MM.1S (cell line): ENCODE data around the gene MFSD11.

Experiments
- DNase-seq: peaks from one replicate; pipeline ENCODE4 v3.0.0-alpha.2; 2015
- H2AFZ ChIP-seq: fragments of 300-600 bp; sonication (generic); 2 replicates; pipeline ENCODE4 v1.6.0; 2016; ENCODE audit warnings: antibody characterized with exemption, low read length
- H3F3A ChIP-seq: fragments of 300-600 bp; sonication (generic); 2 replicates; pipeline ENCODE4 v1.6.1; 2016; ENCODE audit warnings: mild to moderate bottlenecking, antibody characterized with exemption, low read length, moderate library complexity, mixed read lengths; ENCODE audit not compliant: insufficient read depth
- H3K27ac ChIP-seq: fragments of 300-600 bp; sonication (generic); 2 replicates; pipeline ENCODE4 v1.5.1; 2016; ENCODE audit warnings: mild to moderate bottlenecking, low read length
- H3K27me3 ChIP-seq: fragments of 300-600 bp; sonication (generic); replicated peaks from 2 replicates; pipeline ENCODE4 v1.6.0; 2016; ENCODE audit warnings: low read length; ENCODE audit not compliant: insufficient read depth
- H3K36me3 ChIP-seq: fragments of 300-600 bp; sonication (generic); replicated peaks from 2 replicates; pipeline ENCODE4 v1.6.1; 2016; ENCODE audit warnings: mild to moderate bottlenecking, low read length, mixed read lengths; ENCODE audit not compliant: insufficient read depth
- H3K4me1 ChIP-seq: fragments of 300-600 bp; sonication (generic); 2 replicates; pipeline ENCODE4 v1.6.1; 2016; ENCODE audit warnings: low read length, mixed read lengths
- H3K4me2 ChIP-seq: fragments of 300-600 bp; sonication (generic); 2 replicates; pipeline ENCODE4 v1.6.0; 2016; ENCODE audit warnings: low read depth, low read length
- H3K4me3 ChIP-seq: fragments of 300-600 bp; sonication (generic); 2 replicates; pipeline ENCODE4 v1.5.1; 2016; ENCODE audit warnings: low read length, mixed read lengths
- H3K79me2 ChIP-seq: fragments of 300-600 bp; sonication (generic); 2 replicates; pipeline ENCODE4 v1.6.1; 2016; ENCODE audit warnings: mixed run types, low read length, mixed read lengths
- H3K9ac ChIP-seq: fragments of 300-600 bp; sonication (generic); 2 replicates; pipeline ENCODE4 v1.6.1; 2016; ENCODE audit warnings: low read length, mixed read lengths
- H3K9me2 ChIP-seq: fragments of 300-600 bp; sonication (generic); replicated peaks from 2 replicates; pipeline ENCODE4 v1.6.1; 2016; ENCODE audit warnings: mild to moderate bottlenecking, low read length, mixed read lengths; ENCODE audit not compliant: insufficient read depth
- H3K9me3 ChIP-seq: fragments of 300-600 bp; sonication (generic); replicated peaks from 2 replicates; pipeline ENCODE4 v1.6.1; 2016; ENCODE audit warnings: mild to moderate bottlenecking, low read length, mixed read lengths; ENCODE audit not compliant: insufficient read depth
- H4K20me1 ChIP-seq: fragments of 300-600 bp; sonication (generic); 2 replicates; pipeline ENCODE4 v1.6.1; 2016; ENCODE audit warnings: mild to moderate bottlenecking, low read length, moderate library complexity, mixed read lengths; ENCODE audit not compliant: insufficient read depth
- CTCF ChIP-seq: fragments of 300-600 bp; sonication (generic); IDR thresholded peaks from 2 replicates; pipeline ENCODE4 v1.5.1; 2016; ENCODE audit warnings: antibody characterized with exemption, low read length, mixed read lengths
- EZH2 ChIP-seq: fragments of 300-600 bp; sonication (generic); optimal IDR thresholded peaks from 2 replicates; pipeline ENCODE3; 2017; ENCODE audit warnings: low read depth, mild to moderate bottlenecking, antibody characterized with exemption, low read length, mixed read lengths
- EZH2phosphoT487 ChIP-seq: fragments of 300-600 bp; sonication (generic); IDR thresholded peaks from 2 replicates; pipeline ENCODE4 v1.6.1; 2018; ENCODE audit warnings: antibody characterized with exemption, low read length

Gene MFSD11

GRCh38 chr17:76732734-76733617, 4.9 kb upstream of the MFSD11 start:
- H3K27me3 ChIP-seq, result no peaks in the 10 kb centered on the region
- H3F3A ChIP-seq, result peaks cover 75% of the 10 kb centered on the region
- H3K4me3 ChIP-seq, result no peak overlapping the region
- peak overlapping the region; percentile 92; the same call in 1 of the 2 replicates for H3K27ac ChIP-seq
- no peaks in the 10 kb centered on the region for H3K9me2 ChIP-seq
- H4K20me1 ChIP-seq, result peaks cover 33% of the 10 kb centered on the region
- H3K79me2 ChIP-seq, result peaks cover 82% of the 10 kb centered on the region
- peak overlapping the region; percentile 83; the same call in 1 of the 2 replicates for H3K4me2 ChIP-seq
- no peaks in the 10 kb centered on the region for H3K9me3 ChIP-seq
- peaks cover 33% of the 10 kb centered on the region for H3K36me3 ChIP-seq
- no peak for DNase-seq
- TF ChIP-seq EZH2phosphoT487 (no peak), CTCF (no peak), EZH2 (no peak)
- H3K4me1 ChIP-seq, result peaks cover 7% of the 10 kb centered on the region; the same call in 1 of the 2 replicates
- H3K9ac ChIP-seq, result peak overlapping the region; percentile 99; the same call in 1 of the 2 replicates
- no peak overlapping the region for H2AFZ ChIP-seq

- Histone ChIP-seq H2AFZ (no peak overlapping the region), H3K9me2 (no peaks in the 10 kb centered on the region), H3K27me3 (no peaks in the 10 kb centered on the region), H3F3A (peaks cover 72% of the 10 kb centered on the region), H4K20me1 (peaks cover 33% of the 10 kb centered on the region), H3K27ac (peak overlapping the region; percentile 92; the same call in 1 of the 2 replicates), H3K9ac (peak overlapping the region; percentile 99; the same call in 1 of the 2 replicates), H3K4me2 (peak overlapping the region; percentile 83; the same call in 1 of the 2 replicates), H3K79me2 (peaks cover 82% of the 10 kb centered on the region), H3K4me1 (peaks cover 7% of the 10 kb centered on the region; the same call in 1 of the 2 replicates), H3K9me3 (no peaks in the 10 kb centered on the region), H3K36me3 (peaks cover 33% of the 10 kb centered on the region), H3K4me3 (peak overlapping the region; percentile 95)
- no peak for TF ChIP-seq EZH2phosphoT487
- TF ChIP-seq CTCF, result no peak
- TF ChIP-seq EZH2, result no peak
- no peak for DNase-seq
These were observed 4.3 kb upstream of the MFSD11 start for GRCh38 chr17:76733618-76733957.

GRCh38 chr17:76734080-76734840, 3.7 kb upstream of the MFSD11 start:
- Histone ChIP-seq H3K9ac (peak overlapping the region; percentile 99), H4K20me1 (peaks cover 33% of the 10 kb centered on the region), H3K4me3 (peak overlapping the region; percentile 95), H3F3A (peaks cover 71% of the 10 kb centered on the region), H3K9me3 (no peaks in the 10 kb centered on the region), H3K9me2 (no peaks in the 10 kb centered on the region), H3K27ac (peak overlapping the region; percentile 92; the same call in 1 of the 2 replicates), H3K4me1 (peaks cover 14% of the 10 kb centered on the region), H2AFZ (no peak overlapping the region), H3K79me2 (peaks cover 82% of the 10 kb centered on the region), H3K27me3 (no peaks in the 10 kb centered on the region), H3K4me2 (peak overlapping the region; percentile 83), H3K36me3 (peaks cover 33% of the 10 kb centered on the region)
- TF ChIP-seq CTCF (no peak), EZH2 (no peak), EZH2phosphoT487 (no peak)
- no peak for DNase-seq
